ENCODE results near the gene TTPAL. TPM values are rescaled to one million over a fixed set of nuclear protein-coding genes. Genes with fewer than 3 reads are reported as not detected.
A peak's percentile ranks its signal among the peaks of the same experiment; 100 is the strongest.

Gene TTPAL
- total and polyA plus RNA-seq, 2 donors (not counting 1 experiment from before 2014, with no cell fraction given), result 11.9 to 12.6 TPM

- Histone ChIP-seq H3K4me2 (ENCODE audit: extremely low read depth, insufficient read depth, low read length) (no peak overlapping the region), H3K4me3 (replicated peaks in 1 of 4; ENCODE audit: control extremely low read depth in 1 of 4, insufficient read depth in 1 of 4, low read depth in 3 of 4, low read length in 4 of 4) (no peak overlapping the region), H2AFZ (ENCODE audit: low read length) (no peak overlapping the region), H3K9ac (ENCODE audit: insufficient read depth, low read length) (no peak overlapping the region), H3K36me3 (ENCODE audit: control insufficient read depth, insufficient read depth, low read length) (no peaks in the 10 kb centered on the region), H3K79me2 (ENCODE audit: control insufficient read depth, insufficient read depth, low read length) (no peaks in the 10 kb centered on the region), H3K4me1 (ENCODE audit: control insufficient read depth, extremely low read depth, insufficient read depth, low read length) (no peaks in the 10 kb centered on the region), H4K20me1 (ENCODE audit: control insufficient read depth, extremely low read depth, insufficient read depth, low read length) (no peaks in the 10 kb centered on the region), H3K27me3 (ENCODE audit: control insufficient read depth, insufficient read depth, low read length) (peaks cover 15% of the 10 kb centered on the region), H3K9me3 (ENCODE audit: control insufficient read depth, insufficient read depth, low read depth, low read length) (no peaks in the 10 kb centered on the region), H3K27ac (ENCODE audit: insufficient read depth, low read length) (no peak overlapping the region)
- peak in 1 of 2 donors; percentile 89 for DNase-seq (ENCODE audit: low read depth in 2 of 2)
- no peak for TF ChIP-seq EZH2 (IDR thresholded peaks at IDR 0.05; ENCODE audit: low read length, missing control alignments)
- no peak for TF ChIP-seq CTCF (conservative IDR thresholded peaks at IDR 0.05 in 1 of 2, IDR thresholded peaks at IDR 0.05 in 1 of 2; ENCODE audit: low read depth in 1 of 2, low read length in 2 of 2)
Observed at GRCh38 chr20:44467289-44467883, 8.3 kb upstream of the TTPAL start.

- Histone ChIP-seq H3K79me2 (ENCODE audit: control insufficient read depth, insufficient read depth, low read length) (no peaks in the 10 kb centered on the region), H2AFZ (ENCODE audit: low read length) (no peak overlapping the region), H3K4me1 (ENCODE audit: control insufficient read depth, extremely low read depth, insufficient read depth, low read length) (no peaks in the 10 kb centered on the region), H3K27me3 (ENCODE audit: control insufficient read depth, insufficient read depth, low read length) (peaks cover 15% of the 10 kb centered on the region), H3K4me2 (ENCODE audit: extremely low read depth, insufficient read depth, low read length) (no peak overlapping the region), H3K9ac (ENCODE audit: insufficient read depth, low read length) (no peak overlapping the region), H3K27ac (ENCODE audit: insufficient read depth, low read length) (no peak overlapping the region), H3K4me3 (replicated peaks in 1 of 4; ENCODE audit: control extremely low read depth in 1 of 4, insufficient read depth in 1 of 4, low read depth in 3 of 4, low read length in 4 of 4) (no peak overlapping the region), H3K36me3 (ENCODE audit: control insufficient read depth, insufficient read depth, low read length) (no peaks in the 10 kb centered on the region), H4K20me1 (ENCODE audit: control insufficient read depth, extremely low read depth, insufficient read depth, low read length) (no peaks in the 10 kb centered on the region), H3K9me3 (ENCODE audit: control insufficient read depth, insufficient read depth, low read depth, low read length) (no peaks in the 10 kb centered on the region)
- TF ChIP-seq CTCF (conservative IDR thresholded peaks at IDR 0.05 in 1 of 2, IDR thresholded peaks at IDR 0.05 in 1 of 2; ENCODE audit: low read depth in 1 of 2, low read length in 2 of 2) (no peak), EZH2 (IDR thresholded peaks at IDR 0.05; ENCODE audit: low read length, missing control alignments) (no peak)
- no peak for DNase-seq (ENCODE audit: low read depth in 2 of 2)
Observed at GRCh38 chr20:44468044-44468782, 7.5 kb upstream of the TTPAL start.

- H3K79me2 ChIP-seq (ENCODE audit: control insufficient read depth, insufficient read depth, low read length), result no peaks in the 10 kb centered on the region
- H3K4me3 ChIP-seq (replicated peaks in 1 of 4; ENCODE audit: control extremely low read depth in 1 of 4, insufficient read depth in 1 of 4, low read depth in 3 of 4, low read length in 4 of 4), result no peak overlapping the region
- TF ChIP-seq CTCF (conservative IDR thresholded peaks at IDR 0.05 in 1 of 2, IDR thresholded peaks at IDR 0.05 in 1 of 2; ENCODE audit: low read depth in 1 of 2, low read length in 2 of 2) (no peak), EZH2 (IDR thresholded peaks at IDR 0.05; ENCODE audit: low read length, missing control alignments) (no peak)
- H3K4me1 ChIP-seq (ENCODE audit: control insufficient read depth, extremely low read depth, insufficient read depth, low read length), result no peaks in the 10 kb centered on the region
- H3K4me2 ChIP-seq (ENCODE audit: extremely low read depth, insufficient read depth, low read length), result no peak overlapping the region
- no peaks in the 10 kb centered on the region for H3K36me3 ChIP-seq (ENCODE audit: control insufficient read depth, insufficient read depth, low read length)
- H2AFZ ChIP-seq (ENCODE audit: low read length), result no peak overlapping the region
- peaks cover 13% of the 10 kb centered on the region for H3K27me3 ChIP-seq (ENCODE audit: control insufficient read depth, insufficient read depth, low read length)
- H4K20me1 ChIP-seq (ENCODE audit: control insufficient read depth, extremely low read depth, insufficient read depth, low read length), result no peaks in the 10 kb centered on the region
- no peak for DNase-seq (ENCODE audit: low read depth in 2 of 2)
- H3K9me3 ChIP-seq (ENCODE audit: control insufficient read depth, insufficient read depth, low read depth, low read length), result no peaks in the 10 kb centered on the region
- H3K9ac ChIP-seq (ENCODE audit: insufficient read depth, low read length), result no peak overlapping the region
- no peak overlapping the region for H3K27ac ChIP-seq (ENCODE audit: insufficient read depth, low read length)
Observed at GRCh38 chr20:44470327-44470726, 5.3 kb upstream of the TTPAL start.

Measured in fibroblast of lung (primary cell).